HG02973 (cell line): ENCODE results near the gene MYMK.

ENCODE experiments used
- ATAC-seq: cut with Tn5 transposase; IDR thresholded peaks from one replicate; pipeline ENCODE4 v1.9.1; 2021; ENCODE audit warnings: moderate library complexity; ENCODE audit not compliant: unreplicated experiment

Gene MYMK

GRCh38 chr9:133558191-133559126 lies 33.7 kb upstream of the MYMK start:
- no peak for ATAC-seq

DNA sequence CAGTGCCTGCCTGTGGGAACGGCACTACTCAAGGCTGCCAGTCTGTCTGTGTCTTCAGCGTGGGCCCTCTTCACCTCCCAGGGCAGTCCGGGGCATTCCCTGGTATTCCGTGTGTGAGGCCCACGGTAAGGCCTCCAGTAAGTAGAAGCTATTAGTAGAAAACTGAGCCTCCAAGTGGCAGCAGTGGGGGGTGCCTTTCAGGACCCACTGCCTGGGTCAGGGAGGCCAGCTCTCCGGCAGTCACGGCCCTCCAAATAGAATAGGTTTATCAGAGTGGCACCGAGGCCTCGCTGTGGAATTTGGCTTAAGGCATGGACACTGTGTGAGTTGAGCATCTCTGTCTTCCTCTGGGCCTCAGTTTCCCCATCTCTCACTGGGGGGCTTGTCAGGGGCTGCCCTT lies 32.8 kb upstream of the MYMK start:
- no peak for ATAC-seq

DNA sequence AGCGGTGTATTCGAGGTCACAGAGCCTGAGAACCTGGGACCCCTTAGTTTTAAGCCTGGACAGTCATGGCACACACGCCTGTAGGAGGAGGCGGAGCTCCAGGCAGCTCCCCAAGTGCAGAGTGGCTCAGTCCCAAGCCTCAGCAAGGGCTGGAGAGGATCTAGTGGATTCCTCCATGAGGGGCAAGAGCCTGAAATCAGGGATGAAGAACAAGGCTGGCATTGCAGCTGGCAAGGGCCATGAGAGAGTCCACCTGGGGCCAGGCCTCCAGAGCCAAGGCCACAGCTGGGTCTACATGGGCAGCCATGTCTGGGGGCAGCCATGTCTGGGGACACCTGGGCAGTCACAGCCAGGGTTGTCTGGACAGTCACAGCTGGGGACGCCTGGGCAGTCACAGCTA lies 31.6 kb upstream of the MYMK start:
- no peak for ATAC-seq

GRCh38 chr9:133554729-133555128 lies 30.0 kb upstream of the MYMK start:
- ATAC-seq: no peak

DNA sequence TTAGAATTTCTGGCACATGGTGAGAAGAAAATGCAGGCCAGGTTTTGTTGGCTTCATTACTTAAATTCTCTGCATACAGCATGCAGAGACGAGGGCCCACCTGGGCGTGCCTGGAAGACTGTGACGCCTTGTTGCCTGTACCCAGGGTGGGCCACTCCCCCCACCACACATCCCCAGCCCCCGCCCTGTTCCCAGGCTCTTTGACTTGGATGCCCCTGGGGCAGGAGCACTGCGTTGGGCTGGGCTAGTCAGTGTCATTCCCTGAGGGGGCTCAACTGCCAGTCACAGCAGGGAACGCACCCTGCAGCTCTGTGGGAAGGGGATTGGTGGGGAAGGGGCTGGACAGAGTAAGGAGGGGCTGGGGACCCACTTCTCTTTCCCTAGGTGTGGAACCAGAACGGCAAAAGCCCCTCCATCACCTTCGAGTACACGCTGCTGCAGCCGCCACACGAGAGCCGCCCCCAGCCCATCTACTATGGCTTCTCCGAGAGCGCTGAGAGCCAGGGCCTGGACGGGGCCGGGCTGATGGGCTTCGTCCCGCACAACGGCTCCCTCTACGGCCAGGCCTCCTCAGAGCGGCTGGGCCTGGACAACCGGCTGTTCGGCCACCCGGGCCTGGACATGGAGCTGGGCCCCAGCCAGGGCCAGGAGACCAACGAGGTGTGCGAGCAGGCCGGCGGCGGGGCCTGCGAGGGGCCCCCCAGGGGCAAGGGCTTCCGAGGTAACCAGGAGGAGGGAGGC lies 29.4 kb upstream of the MYMK start:
- ATAC-seq: no peak

- no peak for ATAC-seq
These were observed 28.4 kb upstream of the MYMK start for GRCh38 chr9:133553123-133553522.

- ATAC-seq: no peak
These were observed 27.5 kb upstream of the MYMK start for GRCh38 chr9:133552236-133552635.

- no peak for ATAC-seq
These were observed 26.7 kb upstream of the MYMK start for GRCh38 chr9:133551446-133551845.

- no peak for ATAC-seq
These were observed 22.4 kb upstream of the MYMK start for GRCh38 chr9:133547116-133547515.

GRCh38 chr9:133546287-133546680 lies 21.5 kb upstream of the MYMK start:
- no peak for ATAC-seq

DNA sequence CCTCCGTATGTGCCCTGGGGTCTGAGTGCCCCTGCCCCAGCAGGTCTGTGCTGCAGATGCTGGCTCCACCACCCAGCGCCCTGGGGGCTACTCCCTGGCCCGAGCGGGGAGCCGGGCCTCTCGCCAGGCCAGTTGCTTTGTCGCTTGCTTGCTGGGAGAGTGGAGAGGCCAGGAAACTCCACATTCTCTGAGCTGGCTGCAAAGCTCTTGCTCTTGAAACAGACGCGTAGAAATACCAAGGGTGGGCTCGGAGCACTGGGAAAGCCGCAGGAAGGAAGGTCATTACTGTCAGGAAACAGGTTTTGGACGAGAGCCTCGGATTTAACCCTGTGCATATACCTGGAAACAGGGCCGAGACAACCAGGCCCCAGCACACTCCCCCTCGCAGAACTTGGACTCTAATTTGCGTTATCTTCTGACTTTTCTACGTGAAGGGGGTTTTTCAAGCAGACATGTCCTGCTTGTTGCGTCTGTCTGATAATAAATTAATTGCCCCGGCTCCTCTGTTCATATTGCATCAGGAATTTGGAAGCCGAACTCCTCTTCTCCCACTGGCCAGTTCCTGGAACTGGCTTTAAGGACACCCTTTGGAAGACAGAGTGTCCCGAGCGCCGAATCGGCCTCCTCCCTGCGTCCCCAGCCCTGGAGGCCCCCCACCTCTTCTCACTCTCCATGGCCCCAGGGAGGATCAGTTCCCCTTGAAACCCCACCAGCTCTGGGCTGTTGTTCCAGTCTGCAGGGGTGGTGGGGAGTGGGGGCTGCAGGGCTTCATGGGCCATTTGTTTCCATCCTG lies 20.9 kb upstream of the MYMK start:
- ATAC-seq: no peak

- no peak for ATAC-seq
These were observed 19.2 kb upstream of the MYMK start for GRCh38 chr9:133543772-133544467.

- no peak for ATAC-seq
These were observed 17.2 kb upstream of the MYMK start for GRCh38 chr9:133542002-133542401.

DNA sequence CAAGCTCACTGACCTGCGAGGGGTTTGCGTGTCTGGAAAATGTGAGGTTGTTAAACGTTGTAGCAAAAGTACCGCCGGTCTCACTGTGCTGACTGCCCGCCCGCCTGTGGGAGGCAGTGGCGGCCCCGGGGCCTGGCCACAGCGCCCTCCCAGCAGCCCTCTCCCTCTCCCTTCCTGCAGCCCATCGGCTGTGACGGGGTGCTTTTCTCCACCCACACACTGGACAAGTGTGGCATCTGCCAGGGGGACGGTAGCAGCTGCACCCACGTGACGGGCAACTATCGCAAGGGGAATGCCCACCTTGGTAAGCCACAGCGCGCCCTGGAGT lies 15.9 kb upstream of the MYMK start:
- ATAC-seq: no peak

GRCh38 chr9:133539991-133540697 lies 15.4 kb upstream of the MYMK start:
- ATAC-seq: no peak

- ATAC-seq: no peak
These were observed 14.4 kb upstream of the MYMK start for GRCh38 chr9:133538851-133539833.

DNA sequence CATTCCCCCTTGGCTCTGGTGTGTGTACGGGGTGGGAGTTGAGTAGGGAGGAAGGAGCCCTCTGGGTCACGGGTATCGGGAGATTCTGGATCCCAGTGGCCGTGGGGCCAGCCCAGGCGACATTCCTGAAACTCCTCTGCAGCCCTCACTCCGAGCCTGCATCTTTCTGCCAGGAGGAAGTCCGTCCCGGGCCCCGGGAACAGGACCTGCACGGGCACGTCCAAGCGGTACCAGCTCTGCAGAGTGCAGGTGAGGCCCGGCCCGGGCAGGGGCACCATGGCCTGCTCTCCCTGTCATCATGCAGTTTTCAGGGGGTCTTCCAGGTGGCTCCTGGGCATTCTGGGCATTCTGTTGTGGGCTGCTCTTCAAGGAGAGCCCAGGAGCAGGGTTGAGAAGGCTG lies 13.4 kb upstream of the MYMK start:
- no peak for ATAC-seq

DNA sequence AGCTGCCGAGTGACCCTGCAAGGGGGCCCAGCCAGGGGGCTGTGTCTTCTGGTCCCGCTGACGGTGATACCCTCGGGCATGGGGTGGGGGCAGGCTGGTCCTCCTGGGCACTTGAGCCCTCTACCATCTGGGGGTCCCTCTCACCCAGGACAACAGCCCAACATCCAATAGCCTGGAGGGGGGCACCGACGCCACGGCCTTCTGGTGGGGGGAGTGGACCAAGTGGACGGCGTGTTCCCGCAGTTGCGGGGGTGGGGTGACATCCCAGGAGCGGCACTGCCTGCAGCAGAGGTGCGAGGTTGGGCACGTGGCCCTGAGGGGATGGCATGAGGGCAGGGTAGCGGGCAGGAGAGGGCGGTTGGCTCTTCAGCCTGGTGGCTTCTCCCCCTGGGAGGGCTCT lies 12.5 kb upstream of the MYMK start:
- no peak for ATAC-seq

- no peak for ATAC-seq
These were observed 11.8 kb upstream of the MYMK start for GRCh38 chr9:133536536-133536935.
